ENCODE results near the gene LNPEP.
"Not testable (repeated sequence)": the region's sequence is repeated elsewhere in the genome, so short reads cannot be mapped to it uniquely, and the experiment has no call there.

LNPEP gene

DNA sequence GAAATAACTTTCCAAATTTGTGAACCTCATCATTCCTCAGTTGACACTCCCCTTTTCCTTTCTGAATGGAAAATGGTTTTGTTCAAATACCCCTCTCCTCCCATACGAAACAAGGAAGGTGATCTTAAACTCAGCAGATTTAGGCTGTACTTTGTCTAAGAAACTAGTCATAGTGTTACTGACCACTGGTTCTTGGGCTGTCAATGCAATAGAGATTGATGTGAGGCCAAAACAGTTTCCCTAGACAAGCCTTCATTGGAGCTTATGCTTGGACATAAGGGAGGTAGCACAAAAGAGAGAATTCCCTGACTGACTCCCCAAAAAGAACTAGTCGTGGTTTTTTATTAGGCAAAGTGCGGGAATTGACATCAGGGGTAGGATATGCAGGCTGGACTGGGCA is 5.3 kb upstream of the LNPEP start:
- no peak for DNase-seq

DNA sequence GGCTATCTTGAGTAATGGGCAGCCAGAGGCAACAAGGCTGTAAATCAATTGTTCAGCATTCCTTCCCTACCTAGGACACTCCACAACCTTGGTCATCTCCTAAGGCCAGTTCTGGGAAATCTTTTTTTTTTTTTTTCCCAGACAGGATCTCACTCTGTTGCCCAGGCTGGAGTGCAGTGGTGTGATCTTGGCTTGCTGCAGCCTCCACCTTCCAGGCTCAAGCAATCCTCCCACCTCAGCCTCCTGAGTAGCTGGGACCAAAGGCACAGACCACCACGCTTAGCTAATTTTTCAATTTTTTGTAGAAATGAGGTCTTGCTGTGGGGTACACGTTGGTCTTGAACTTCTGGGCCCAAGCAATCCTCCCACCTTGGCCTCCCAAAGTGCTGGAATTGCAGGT is 4.8 kb upstream of the LNPEP start:
- DNase-seq = not testable (repeated sequence)

DNA sequence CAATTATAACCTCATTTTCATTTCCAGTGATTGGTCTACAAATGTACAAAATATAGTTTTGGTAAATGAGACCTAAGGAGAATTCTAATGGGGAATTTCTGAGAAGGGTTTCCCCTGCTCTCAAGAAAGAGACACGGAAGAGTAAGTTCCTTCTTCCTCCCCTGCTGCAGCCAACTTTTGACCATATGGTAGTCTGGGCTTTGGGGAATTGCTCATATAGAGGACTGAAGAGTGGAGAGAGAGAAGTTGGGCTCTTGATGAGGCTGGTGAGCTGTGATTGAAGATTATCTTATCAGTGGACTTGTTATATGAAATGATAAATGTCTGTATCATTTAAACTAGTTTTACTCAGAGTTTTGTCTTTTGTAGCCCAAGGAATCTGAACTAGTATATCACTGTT is 4.3 kb upstream of the LNPEP start:
- DNase-seq = no peak

DNA sequence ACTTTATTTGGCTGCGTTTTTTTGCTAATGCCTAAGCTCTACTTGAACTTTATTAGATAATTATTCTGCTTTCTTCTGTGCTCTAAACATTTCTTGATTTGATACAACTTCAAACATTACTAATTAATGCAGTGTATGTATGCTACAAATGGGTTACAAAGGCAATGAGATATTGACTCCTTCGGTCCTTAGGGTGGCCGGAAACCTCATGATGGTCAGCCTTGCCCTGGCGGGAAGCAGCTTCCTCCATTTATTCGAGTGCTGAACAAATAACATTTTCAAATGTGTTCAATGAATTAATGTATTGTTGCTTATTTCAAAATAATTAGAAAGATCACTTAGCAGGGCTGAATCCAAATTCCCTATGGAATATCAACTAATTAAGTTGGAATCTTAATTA is 3.9 kb upstream of the LNPEP start:
- DNase-seq = no peak

DNA sequence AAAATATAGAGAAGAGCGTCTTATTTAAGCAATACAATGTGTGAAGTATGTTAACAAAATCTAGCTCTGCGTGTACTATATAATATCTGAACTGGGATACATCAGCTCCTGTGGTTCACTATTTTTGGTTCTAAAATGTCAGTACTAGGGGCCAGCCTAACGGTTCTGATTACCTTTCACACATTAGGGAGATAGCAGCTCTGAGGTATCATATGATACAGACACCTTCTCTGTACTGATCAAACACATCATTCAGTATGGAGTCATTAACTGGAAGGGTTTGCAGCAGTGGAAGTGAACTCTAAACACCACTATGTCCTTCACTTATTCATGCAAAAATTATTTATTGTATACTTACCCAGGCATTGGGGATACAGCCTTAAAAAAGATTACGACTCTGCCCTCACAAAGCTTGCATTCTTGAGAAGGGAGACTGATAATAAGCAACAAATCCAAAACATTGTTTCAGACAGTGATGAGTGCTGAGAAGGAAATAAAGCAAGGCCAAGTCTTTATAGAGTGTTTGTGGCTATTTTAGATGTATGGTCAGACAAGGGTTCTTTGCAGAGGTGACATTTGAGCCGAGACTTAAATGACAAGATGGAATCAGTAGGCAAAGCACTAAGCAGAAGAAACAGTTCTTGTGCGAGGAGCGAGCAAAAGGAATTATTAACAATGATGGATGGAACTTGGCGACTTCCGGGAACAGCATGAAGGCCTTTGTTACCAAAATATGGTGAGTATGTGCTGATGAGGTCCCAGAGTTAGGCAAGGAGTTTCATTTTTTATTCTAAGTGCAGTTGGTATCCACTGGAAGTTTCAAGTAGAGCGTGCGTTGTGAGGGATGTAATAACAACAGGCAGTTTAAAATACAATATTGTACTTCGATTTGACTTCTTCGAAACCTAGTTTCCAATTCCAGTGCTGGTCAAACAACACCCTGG is 1.8 kb upstream of the LNPEP start:
- no peak for DNase-seq

DNA sequence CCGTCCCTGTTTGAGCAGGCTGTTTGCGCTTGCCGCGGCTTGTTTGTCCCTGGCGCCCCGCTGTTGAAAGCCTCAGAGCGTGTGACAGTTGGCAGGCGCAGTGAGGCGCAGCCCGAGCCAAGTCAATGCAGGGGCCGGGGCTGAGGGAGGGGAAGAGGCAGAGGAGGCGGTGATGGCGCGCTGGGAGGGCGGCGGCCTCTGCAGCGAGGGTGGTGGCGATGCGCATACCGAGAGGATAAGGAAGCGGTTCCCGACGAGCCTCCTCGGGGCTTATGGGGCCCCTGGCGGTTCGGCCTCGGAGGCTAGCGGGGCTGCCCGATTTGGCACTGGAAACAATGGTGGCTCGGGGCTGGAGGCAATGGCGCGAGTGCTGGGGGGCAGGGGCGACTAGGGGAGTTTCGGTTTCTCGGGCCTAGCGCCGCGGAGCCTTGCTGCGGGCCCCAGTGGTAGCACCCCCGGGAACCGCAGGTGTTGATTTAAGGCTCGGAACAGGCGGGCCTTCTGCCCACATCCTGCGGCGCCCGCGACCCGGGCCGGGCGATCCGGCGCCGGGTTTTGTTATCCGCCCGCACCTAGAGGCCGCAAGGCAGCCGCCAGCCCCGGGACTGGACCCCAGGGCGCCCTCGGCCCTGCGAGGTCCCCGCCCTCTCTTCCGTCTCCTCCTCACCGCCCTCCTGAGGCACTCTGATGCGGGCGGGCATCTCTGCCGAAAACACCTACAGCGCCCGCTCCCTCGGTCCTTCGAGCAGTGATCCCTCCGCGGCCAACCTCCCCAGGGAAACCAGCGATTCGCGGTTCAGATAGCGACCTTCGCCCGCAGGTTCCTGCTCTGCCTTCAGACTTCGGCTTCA is 947 bp upstream of the LNPEP start:
- DNase-seq = peak; percentile 77 to 93 (median 83)

DNA sequence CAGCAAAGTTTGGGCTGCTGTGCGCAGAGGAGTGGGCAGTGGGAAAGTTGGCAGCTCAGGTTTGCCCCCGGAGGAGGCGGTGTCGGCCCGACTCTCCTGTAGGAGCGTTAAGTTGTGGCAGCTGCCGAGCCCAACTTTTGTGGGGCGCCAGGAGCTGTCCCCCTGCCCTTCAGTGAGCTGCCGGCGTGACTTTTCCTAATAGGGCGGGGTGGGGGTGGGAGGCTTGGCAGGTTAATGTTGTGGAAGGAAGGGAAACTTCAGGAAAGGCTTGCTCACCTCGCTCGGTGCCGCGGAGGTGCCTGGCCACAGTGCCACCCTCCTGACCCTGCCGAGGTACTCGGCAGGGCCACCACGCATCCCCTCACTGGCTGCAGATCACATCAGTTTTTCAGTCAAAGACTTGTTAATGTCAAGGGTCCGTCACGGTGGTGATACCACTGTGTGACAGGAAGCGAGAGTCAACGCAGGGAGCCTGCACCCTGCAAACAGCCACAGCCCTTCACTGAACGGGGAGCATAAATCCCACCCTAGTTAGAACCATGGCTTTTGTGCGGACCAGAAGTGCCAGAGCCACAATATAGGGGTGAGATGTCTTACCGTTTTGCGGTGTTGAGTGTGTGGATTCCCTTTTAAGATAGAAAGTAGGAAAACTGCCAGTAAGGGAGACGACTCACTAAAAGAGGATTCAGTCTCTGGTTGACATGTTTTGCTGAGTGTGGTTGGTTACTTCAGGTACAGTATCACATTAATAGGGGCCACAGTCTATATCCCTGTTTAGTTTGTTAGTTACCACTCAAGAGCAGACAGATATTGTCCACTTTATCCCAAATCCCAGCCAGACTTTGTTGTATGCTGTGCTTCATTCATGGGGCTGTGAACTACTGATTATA is 796 bp downstream of the LNPEP start:
- DNase-seq = peak in 3 of 4 experiments; percentile 20 to 43 (median 32)

DNA sequence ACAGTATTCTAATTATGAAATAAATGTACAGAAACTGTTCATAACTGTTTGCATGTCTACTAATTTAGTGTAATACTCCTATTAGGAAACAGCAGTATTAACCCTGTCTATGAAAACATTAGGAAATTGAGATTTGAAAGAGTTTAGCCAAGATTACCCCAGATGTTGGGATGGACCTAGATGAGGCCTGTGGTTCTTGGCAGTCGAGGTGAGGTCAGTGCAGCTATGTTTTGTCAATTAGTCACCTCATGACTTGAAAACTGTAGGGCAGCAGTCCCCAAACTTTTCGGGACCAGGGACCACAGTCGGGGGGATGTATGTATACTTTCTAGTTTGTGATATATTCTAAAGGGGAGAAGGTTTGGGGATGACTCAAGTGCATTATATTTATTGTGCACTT is 4.7 kb downstream of the LNPEP start:
- no peak for DNase-seq

DNA sequence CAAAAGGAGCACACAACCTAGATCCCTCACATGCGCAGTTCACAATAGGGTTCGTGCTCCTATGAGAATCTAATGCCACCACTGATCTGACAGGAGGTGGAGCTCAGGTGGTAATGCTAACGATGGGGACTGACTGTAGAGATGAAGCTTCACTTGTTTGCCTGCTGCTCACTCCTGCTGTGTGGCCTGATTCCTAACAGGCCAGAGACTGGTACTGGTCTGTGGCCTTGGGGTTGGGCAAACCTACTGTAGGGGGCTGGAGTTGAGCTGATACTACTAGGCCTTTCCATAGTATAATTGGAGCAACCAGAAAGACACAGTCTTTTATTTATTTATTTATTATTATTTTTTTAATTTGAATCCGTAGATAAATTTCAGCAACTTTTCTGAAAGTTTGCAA is 5.3 kb downstream of the LNPEP start:
- no peak for DNase-seq

DNA sequence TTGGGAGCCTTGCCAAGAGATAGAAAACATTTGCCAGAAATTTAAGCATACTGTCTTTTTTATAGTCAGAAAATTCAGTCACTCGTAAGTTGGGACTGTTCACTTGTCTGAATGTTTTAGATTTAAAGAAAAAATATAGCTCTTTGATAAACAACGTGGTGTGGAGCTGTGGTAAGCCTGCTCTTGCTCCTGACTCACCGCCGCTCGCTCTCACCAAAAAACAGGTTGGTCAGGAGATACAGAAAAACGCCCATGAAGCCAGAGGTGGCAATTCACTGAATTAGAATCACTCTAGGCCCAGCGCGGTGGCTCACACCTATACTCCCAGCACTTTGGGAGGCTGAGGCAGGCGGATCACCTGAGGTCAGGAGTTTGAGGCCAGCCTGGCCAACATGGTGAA is 6.2 kb downstream of the LNPEP start:
- DNase-seq = no peak

DNA sequence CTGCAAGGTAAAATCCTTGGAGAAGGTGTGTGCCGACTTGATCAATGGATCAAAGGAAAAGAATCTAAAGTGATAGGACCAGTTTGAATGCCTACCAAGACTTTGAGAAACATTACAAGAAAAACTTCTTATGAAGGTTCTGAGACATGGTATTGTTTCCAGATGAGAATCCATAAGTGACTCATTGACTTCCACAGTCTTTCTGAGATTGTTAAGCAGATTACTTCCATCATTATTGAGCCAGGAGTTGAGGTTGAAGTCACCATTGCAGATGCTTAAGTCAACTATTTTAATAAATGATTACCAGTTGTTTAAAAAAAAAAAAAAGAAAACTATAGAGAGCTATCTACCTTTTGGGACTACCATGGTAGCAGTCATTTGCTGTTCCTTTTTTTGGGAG is 7.0 kb downstream of the LNPEP start:
- DNase-seq = no peak

DNA sequence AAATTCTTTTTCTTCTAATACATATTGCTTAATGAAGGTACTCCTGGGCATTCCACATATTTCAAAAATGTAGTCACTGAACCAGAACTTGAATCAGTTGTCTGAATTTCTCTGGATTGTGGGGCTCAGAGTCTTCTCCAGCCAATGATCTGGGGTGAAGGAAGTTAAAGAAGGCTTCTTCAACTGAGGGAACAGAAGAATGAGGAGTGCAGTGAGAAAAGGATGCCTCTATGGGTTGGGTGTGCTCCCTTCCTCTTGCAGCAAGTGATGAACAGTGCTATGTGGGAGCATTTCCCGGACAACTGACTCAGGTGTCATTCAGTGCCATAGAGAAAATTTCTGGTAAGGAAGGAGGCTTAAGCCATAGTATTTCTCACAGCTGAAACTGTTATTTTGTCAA is 7.9 kb downstream of the LNPEP start:
- DNase-seq = no peak

DNA sequence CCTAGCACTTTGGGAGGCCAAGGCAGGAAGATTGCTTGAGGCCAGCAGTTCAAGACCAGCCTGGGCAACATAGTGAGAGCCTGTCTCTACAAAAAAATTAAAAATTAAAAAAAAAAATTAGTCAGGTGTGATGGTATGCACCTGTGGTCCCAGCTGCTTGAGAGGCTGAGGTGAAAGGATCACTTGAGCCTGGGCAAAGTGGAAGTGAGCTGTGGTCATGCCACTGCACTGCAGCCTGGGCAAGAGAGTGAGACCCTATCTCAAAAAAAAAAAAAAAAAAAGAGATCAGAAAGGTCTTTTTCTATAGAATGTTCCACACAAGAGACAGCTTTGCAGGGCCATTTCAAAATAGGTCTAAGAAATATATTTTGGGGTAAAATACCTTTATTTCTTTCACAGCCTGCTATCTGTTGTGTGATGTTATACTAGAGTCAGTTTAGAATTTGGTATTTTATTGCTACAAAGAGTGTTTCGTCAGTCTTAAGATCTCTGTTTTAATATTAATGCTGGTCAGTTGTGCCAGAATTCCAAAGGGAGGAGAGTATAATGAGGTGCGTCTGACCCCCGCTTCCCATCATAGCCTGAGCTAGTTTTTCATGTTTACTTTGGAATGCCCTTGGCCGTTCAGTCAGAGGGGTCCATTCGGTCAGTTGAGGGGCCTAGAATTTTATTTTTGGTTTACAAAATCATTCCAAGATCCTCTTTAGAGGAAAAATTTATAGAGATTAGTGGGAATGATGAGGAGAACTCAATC is 9.4 kb downstream of the LNPEP start:
- DNase-seq = no peak

DNA sequence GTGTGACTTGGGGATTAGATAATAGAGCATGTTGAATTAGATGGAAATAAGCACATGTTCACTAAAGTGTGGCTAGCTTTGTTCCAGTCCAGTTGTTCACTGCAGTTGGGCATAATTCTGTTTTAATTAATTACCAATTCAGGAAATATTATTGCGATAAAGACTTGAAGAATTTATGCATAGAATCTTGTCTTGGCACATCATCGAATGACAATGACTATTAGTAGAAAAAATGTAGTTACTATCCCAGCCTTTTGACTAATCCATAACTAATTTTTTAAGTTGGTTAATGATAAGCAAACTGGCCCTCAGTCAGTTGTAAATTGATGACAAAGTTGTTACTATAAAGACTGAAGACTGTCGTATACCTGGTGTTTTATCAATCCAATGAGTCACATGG is 10.5 kb downstream of the LNPEP start:
- no peak for DNase-seq

DNA sequence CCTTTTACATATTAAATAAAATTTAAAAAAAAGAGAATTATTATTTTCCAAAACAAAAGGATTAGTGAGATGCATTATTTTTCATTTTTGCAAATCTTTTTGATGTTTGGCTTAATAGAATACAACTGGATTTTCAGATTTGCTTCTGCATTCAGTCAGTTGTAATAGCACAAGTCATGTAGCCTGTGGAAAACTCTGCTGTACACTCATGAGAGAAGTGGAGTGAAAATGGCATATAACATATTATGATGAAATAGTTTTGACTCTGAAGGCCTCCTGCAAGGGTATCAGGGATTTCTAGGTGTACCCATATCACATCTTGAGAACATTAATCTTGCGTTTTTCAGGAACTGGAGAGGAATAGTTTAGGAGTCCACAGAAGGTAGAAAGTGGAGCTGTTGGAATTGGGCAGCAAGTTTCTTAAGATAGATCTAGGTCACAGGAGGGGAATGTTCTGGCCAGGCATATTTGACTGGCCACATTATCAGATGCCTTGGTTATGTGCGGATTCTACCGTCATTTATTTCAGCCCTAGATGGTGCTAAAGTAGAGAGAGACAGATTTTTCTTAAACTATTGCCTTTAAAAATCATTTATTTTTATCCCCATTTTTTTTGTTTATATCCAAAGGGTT is 16.4 kb downstream of the LNPEP start:
- DNase-seq = no peak

DNA sequence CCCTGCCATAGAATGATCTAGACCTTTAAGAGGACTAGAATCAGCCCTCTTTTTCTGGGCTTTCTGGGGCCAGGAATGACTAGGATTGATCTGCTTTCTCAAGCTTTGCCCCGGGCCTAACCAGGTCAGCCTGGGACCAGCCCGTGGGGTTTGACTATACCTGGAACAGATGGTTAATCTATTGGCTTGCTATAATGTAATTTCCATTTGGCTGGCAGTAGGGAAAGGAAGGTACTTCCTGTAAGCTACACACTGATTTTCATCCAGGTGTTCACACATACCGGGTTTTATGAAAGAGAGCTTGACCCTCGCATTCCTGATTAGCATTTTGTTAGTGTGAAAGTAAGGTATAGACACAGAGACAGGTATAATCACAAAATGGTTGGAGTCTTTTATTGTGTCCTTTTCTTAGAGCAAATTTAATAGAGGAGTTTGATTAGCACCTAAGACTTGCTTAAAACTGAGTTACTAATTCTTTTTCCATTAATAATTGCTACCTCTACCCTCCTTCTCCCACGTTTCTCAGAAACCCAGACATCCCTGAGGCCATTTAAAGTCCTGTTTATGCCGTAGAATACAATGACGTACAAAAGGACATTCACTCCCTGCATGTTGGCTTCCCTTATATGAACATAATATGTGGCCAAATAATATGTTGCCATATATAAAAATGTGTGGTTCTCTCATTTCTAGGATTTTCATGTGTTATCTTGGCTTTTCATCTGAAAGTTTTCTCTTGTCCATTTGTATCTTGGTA is 17.3 kb downstream of the LNPEP start:
- no peak for DNase-seq

DNA sequence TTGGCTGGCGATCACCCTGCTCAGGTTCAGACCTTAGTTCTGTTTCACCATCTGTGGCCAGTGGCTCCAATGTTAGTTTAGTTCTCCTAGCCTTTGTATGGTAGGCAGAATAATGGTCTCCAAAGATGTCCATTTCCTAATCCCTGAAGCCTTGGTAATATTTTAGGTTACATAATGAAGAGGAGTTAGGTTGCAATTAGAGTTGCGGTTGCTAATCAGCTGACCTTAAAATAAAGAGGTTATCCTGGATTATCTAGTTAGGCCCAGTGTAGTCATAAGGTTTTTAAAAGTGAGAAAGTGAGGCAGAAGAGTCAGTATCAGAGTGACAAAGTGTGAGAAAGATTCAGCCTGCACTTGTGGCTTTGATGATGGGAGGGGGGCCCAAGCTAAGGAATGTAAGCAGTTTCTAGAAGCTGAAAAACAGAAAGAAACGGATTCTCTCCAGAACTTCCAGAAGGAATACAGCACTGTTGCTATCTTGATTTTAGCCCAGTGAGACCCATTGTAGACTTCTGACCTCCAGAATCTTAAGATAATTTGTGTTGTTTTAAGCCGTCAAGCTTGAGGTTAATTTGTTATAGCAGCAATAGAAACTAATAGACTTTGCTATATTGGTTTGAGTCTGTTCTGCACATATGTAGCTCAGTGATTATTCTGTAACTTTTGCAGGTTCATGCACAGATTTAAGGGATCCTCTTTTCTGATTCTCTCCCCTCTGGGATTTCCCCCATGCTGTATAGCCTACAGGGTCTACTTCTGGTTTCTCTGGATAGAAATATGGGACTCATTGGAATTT is 21.6 kb downstream of the LNPEP start:
- DNase-seq = no peak

DNA sequence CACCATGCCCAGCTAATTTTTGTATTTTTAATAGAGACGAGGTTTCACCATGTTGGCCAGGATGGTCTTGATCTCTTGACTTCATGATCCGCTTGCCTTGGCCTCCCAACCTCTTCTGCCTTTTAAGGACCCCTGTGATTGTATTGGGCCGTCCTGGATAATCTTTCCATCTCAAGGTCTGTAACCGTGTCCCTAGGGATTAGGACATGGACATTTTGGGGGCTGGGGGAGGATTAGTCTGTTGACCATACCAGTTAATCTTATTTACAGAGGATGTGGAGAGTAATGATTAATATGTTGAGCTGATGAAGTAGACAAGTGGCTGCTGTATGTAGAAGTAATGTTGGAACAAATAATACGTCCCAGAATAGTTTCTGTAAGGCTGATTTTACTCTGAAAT is 23.1 kb downstream of the LNPEP start:
- DNase-seq = no peak

DNA sequence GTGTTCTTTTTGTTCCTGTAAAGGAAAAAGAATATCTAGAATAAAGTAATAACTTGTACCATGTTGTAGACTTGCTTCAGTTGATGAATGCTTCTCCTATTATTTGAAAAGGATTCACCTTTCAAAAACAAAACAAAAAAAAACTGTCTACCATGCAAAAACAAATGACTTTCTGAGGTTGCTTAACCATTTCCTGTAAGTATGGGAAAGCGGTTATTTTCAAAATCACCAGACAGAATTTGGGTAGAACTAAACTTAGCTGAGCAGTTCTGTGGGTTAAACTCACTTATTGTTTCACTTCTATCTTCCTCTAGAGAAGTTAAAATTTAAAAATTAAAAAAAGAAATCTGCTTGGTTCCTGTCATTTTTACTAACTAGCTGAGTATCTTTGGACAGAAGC is 25.2 kb downstream of the LNPEP start:
- DNase-seq = no peak

DNA sequence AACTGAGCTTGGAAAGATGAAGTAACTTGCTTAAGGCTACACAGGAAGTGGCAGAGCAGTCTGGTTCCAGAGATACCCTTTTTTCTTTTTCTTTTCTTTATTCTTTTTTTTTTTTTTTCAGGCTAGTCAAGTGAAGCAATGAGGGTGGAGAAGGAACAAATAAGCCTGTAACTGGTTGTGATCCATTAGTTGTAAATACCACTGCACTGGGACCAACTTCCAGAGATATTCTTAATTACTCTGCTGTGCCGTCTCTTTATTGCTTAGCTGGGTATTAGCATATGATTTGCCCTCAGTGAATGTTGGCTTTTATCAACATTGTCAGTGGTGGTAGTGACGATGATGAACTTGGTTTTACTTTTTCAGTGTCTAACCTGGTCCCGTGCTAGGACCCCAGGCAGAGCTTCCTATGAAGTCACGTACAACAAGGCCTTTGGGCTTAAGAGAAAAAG is 26.7 kb downstream of the LNPEP start:
- DNase-seq = no peak

Data from activated naive CD4-positive, alpha-beta T cell (primary cell).